CD4-positive, alpha-beta T cell treated with Interleukin-12 subunit alpha and Interleukin-12 subunit beta, for 1 hour (primary cell): Measurements from ENCODE around the gene SERPINB8.
"Not testable (repeated sequence)": the region's sequence is repeated elsewhere in the genome, so short reads cannot be mapped to it uniquely, and the experiment has no call there.

Experiments used
- DNase-seq: peaks from one replicate; pipeline ENCODE4 v3.0.0-alpha.2; 2020

The SERPINB8 gene, protein sequence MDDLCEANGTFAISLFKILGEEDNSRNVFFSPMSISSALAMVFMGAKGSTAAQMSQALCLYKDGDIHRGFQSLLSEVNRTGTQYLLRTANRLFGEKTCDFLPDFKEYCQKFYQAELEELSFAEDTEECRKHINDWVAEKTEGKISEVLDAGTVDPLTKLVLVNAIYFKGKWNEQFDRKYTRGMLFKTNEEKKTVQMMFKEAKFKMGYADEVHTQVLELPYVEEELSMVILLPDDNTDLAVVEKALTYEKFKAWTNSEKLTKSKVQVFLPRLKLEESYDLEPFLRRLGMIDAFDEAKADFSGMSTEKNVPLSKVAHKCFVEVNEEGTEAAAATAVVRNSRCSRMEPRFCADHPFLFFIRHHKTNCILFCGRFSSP

DNA sequence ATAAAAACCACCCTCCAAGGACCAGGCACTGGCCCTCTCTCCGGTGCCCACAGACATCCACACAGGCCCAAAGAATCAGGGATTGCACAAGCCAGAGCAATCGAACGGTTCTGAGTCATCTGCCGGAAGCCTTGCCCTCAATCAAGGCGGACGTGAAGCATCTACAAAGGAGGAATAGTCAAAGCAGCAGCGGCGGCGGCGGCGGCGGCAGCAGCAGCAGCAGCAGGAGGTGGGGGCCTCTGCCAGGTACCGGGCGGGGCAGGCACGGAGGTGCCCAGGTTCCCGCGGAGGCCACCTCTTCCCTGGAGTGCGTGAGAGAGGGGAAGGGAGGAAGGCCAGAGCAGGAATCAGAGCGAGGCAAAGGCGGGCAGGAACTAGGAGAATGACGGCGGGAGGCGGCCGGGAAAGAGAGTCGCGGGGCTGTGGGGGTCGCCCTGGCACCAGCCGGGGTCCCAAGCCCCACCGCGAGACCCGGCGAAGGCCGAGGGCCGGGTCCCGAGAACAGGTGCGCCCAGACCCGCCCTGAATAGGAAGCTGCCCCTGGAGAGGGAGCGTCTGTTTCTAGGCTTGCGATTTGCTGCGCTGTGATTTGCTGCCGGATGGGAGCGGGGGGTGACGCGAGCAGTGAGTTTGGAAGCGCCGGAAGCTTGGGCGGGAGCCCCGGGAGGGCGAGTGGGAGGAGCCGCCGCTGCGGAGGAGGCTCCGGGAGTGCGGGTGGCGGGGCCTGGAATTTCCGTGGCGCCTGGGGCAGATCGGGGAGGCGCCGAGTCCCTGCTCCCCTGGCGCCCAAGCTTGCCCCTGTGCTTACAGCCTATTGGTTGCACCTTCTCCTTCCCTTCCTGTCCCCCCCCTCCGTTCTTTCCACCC, at the start of gene SERPINB8:
SERPINB8 (plus strand) TSS at position 140 of the 867 bp plus-strand sequence. CDS start 8,228 bp downstream, outside the sequence.
- peak; percentile 83 for DNase-seq

- no peak for DNase-seq
These were observed 47.8 kb upstream of the SERPINB8 start for GRCh38 chr18:63922049-63922448.

GRCh38 chr18:63924551-63924950, 45.3 kb upstream of the SERPINB8 start:
- DNase-seq, result no peak

GRCh38 chr18:63928331-63928730, 41.5 kb upstream of the SERPINB8 start:
- no peak for DNase-seq

DNA sequence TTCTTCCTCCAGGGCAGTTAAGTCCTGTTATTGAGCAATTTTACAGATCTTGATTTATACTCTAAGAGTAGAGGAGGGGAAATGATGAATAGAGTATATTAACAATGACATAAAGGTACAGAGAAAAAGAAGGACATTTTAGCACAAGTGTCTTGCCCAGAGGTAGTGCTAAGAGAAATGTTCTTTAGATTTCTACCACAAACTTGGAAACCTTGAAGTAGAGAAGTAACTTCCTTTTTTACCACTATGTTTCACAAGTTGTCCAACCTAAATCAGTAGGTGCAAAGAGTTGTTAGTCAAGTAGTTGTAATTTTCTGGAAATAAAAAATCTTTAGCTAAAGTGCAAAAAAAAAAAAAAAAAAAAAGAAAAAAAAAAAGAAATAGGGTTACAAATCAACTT, 40.5 kb upstream of the SERPINB8 start:
- DNase-seq, result not testable (repeated sequence)

DNA sequence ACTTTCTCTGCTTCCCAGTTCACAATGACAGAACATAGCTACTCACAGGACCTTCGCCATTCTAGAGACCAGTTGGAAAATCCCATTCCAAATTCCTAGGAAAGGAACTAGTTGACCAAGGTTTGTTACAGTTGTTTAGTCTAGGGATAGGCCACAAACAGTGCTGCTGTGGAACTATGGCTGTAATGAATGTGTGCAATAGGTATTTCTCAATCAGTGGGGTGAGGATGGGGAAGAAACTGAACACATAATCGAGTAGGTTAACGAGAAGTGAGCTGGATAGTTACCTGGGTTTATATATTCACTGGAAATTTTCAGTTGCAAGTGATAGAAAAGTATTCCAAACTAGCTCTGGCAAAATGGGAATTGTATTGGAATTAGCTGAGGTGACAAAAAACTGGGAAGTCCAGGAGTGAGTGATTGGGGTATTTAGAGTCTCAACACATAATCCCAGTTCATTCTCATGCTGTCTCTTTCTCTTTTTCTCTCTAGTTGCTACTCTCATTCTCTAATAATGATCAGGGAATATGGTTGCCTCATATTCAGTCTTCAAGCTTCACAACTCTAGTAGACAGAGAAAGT, 39.0 kb upstream of the SERPINB8 start:
- no peak for DNase-seq

DNA sequence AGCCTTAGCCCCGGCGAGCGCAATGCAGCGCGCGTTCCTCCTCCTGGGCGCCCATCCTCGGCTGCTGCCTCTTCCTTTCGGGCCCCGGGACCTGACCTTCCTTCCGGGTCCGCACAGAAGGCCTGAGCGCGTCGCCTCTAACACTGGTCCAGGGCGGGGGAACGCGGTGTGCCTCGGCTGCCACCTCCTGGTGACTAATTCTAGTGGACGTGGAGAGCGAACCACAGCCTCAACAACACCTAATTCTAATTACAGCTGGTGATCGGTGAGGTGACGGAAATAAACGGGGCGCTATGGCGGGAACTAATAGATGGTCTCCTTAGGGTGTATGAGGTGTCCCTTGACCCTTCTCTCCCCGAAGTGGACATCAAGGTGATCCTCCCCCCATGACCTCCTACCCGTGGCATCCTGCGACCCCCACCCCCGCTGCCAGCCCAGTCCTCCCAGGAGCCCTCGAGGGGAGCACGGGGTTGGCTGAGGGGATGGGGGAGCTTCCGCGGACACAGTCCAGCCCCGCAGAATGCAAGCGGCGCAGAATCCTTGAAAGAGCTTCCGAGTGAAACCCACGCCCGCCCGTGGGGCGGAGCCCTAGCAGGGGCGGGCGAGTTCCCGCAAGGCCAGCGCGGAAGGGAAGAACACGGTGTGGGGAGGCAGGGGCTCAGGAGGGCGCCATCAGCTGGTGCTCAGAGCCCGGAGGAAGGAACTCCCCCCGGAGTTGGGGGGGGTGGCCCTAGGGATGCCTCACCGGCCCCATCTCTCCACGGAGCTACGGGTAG, 33.5 kb upstream of the SERPINB8 start:
- peak; percentile 64 for DNase-seq

DNA sequence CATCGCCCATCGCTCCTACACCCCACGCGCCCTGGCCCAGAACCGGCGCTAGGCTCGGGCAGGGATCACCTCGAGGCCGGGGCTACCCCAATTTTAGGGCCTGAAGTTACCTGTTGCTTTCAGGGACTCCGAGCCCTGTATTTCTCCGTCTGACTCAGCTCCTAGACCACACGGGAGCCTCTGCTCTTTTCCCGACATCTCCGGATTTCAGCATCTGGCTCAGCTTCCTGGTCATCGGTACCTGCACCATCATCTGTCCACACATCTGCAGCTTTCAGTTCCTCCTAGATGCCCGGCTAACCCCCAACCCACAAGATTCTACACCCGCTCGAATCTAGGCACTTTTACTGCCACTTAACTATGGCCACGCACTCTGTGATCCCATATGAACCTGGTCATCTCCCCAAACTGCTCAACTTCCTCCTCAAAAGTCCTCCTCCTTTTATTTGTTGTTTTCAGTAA, 32.9 kb upstream of the SERPINB8 start:
- DNase-seq, result no peak

GRCh38 chr18:63940008-63940407, 29.9 kb upstream of the SERPINB8 start:
- no peak for DNase-seq

DNA sequence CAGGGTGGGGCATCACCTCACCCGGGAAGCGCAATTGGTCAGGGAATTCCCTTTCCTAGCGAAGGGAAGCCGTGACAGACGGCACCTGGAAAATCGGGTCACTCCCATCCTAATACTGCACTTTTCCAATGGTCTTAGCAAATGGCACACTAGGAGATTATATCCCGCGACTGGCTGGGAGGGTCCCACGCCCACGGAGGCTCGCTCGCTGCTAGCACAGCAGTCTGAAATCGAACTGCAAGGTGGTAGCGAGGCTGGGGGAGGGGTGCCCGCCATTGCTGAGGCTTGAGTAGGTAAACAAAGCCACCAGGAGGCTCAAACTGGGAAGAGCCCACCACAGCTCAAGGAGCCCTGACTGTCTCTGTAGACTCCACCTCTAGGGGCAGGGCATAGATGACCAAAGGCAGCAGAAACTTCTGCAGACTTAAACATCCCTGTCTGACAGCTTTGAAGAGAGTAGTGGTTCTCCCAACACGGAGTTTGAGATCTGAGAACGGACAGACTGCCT, 29.3 kb upstream of the SERPINB8 start:
- not testable (repeated sequence) for DNase-seq

- no peak for DNase-seq
These were observed 22.7 kb upstream of the SERPINB8 start for GRCh38 chr18:63947051-63947790.

DNA sequence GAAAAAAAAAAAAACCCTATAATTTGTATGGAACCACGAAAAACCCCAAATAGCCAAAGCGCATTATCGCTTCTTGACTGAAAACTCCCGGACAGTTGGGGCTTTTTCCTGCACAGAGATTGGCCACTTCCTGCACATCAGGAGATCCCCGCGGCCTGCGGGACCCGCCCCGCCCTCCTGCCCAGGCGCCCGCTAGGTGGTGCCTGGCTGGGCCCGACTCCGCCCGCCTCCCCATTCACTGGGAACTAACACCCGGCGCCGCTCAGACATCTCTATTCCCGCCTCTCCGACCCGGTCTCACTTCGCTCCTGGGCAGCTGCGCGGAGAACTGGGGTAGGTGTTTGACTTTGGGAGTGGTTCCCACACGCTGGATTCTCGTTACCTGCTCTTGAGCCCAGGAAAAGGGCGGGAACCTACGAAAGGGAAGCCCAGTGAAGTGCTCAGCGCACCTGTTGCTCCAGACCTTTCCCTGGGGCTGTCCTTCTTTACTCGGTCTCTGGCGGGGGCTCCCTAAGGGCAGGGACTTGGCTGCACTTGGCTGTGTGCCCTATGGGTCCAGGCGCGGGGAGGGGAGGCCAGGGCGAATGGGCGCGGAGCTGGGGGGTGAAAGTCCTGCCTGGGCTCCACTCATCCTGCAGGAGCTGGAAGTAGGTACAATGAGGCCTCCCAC, 20.7 kb upstream of the SERPINB8 start, which contains the start of gene HMSD:
HMSD (plus strand) TSS at position 234 of the 670 bp plus-strand sequence. CDS start 4,155 bp downstream, outside the sequence.
- peak; percentile 57 for DNase-seq

DNA sequence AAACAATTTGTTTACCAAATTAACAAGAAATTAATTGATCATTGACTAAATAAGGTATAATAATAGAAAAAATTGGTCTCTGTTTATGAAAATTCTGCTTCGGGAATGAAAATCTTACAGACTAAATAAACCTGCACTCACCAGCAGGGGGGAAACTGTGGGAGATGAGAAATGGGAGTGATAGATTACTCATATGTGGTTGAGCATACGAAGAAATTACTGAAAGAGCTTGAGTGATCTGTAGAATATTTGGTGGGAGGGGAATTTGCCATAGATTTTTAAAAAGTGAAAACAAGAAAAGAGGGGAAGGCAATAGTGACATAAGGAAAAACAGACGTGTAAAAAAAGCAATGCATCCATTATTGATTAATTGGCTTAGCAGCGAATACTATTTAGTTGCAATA, 18.6 kb upstream of the SERPINB8 start:
- no peak for DNase-seq

- DNase-seq, result no peak
These were observed 16.1 kb upstream of the SERPINB8 start for GRCh38 chr18:63953811-63954210.

- no peak for DNase-seq
These were observed 13.1 kb upstream of the SERPINB8 start for GRCh38 chr18:63956755-63957154.

- no peak for DNase-seq
These were observed 9.0 kb upstream of the SERPINB8 start for GRCh38 chr18:63960891-63961290.

DNA sequence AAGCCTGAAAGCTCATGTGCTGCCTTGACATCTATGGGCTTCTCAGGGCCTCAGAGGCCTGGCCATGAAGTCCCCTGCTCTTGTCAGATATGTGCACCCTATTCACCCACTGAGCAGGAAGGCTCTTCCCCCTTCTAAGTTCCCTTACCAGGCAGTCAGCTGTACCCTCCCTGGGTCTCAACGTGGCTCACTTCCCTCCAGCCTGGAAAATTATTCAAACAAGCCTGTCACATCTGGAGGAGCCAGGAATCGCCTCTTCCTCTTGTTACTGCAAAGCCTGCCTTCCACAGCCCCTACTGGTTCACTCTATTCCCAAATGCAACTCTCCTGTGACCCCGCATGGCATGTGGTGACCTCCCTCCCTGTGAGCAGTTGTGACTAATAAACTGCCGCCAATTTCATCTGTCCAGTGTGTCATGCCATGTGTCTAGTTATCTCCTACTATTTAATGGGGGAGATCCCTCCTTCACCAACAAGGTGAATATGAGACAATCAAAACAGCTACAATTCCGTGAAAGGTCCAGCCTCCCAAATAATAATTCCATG, 8.4 kb upstream of the SERPINB8 start:
- DNase-seq, result no peak

GRCh38 chr18:63962137-63962536, 7.7 kb upstream of the SERPINB8 start:
- no peak for DNase-seq

- peak; percentile 70 for DNase-seq
These were observed 6.1 kb upstream of the SERPINB8 start for GRCh38 chr18:63963615-63964256.

GRCh38 chr18:63964908-63965307, 5.0 kb upstream of the SERPINB8 start:
- no peak for DNase-seq
